Measurements from ENCODE around the gene GPR39.
"Not testable (repeated sequence)": the region's sequence is repeated elsewhere in the genome, so short reads cannot be mapped to it uniquely, and the experiment has no call there.

GPR39 gene

GRCh38 chr2:132489150-132489549, 72.5 kb downstream of the GPR39 start:
- no peak overlapping the region for H3K27ac Mint-ChIP-seq (ENCODE audit: low read depth)
- no peaks in the 10 kb centered on the region for H3K36me3 Mint-ChIP-seq (ENCODE audit: insufficient read depth)
- no peaks in the 10 kb centered on the region for H3K27me3 Mint-ChIP-seq
- DNase-seq (ENCODE audit: low spot score in 2 of 2) (no peak), ATAC-seq (replicated peaks; ENCODE audit: extremely low read depth, poor library complexity, severe bottlenecking) (no peak)
- H3K4me1 Mint-ChIP-seq = no peaks in the 10 kb centered on the region
- H3K9me3 Mint-ChIP-seq = peaks cover 26% of the 10 kb centered on the region
- no peak overlapping the region for H3K4me3 Mint-ChIP-seq

GRCh38 chr2:132495881-132496280, 79.3 kb downstream of the GPR39 start:
- Mint-ChIP-seq H3K4me3 (no peak overlapping the region), H3K4me1 (no peaks in the 10 kb centered on the region), H3K36me3 (ENCODE audit: insufficient read depth) (no peaks in the 10 kb centered on the region), H3K27me3 (no peaks in the 10 kb centered on the region), H3K9me3 (peaks cover 26% of the 10 kb centered on the region), H3K27ac (ENCODE audit: low read depth) (no peak overlapping the region)
- ATAC-seq (replicated peaks; ENCODE audit: extremely low read depth, poor library complexity, severe bottlenecking) (no peak), DNase-seq (ENCODE audit: low spot score in 2 of 2) (no peak)

- H3K4me1 Mint-ChIP-seq = no peaks in the 10 kb centered on the region
- no peak overlapping the region for H3K27ac Mint-ChIP-seq (ENCODE audit: low read depth)
- no peak overlapping the region for H3K4me3 Mint-ChIP-seq
- peaks cover 25% of the 10 kb centered on the region for H3K9me3 Mint-ChIP-seq
- ATAC-seq (replicated peaks; ENCODE audit: extremely low read depth, poor library complexity, severe bottlenecking) = no peak
- H3K36me3 Mint-ChIP-seq (ENCODE audit: insufficient read depth) = no peaks in the 10 kb centered on the region
- H3K27me3 Mint-ChIP-seq = no peaks in the 10 kb centered on the region
- no peak for DNase-seq (ENCODE audit: low spot score in 2 of 2)
Observed at GRCh38 chr2:132496555-132496954, 80.0 kb downstream of the GPR39 start.

- DNase-seq (ENCODE audit: low spot score in 2 of 2) (no peak), ATAC-seq (replicated peaks; ENCODE audit: extremely low read depth, poor library complexity, severe bottlenecking) (no peak)
- Mint-ChIP-seq H3K36me3 (ENCODE audit: insufficient read depth) (no peaks in the 10 kb centered on the region), H3K27ac (ENCODE audit: low read depth) (no peak overlapping the region), H3K4me3 (no peak overlapping the region), H3K4me1 (no peaks in the 10 kb centered on the region), H3K9me3 (peaks cover 27% of the 10 kb centered on the region), H3K27me3 (no peaks in the 10 kb centered on the region)
Observed at GRCh38 chr2:132497591-132497990, 81.0 kb downstream of the GPR39 start.

GRCh38 chr2:132503701-132504100, 87.1 kb downstream of the GPR39 start:
- H3K36me3 Mint-ChIP-seq (ENCODE audit: insufficient read depth) = peaks cover 2% of the 10 kb centered on the region
- DNase-seq (ENCODE audit: low spot score in 2 of 2) (no peak), ATAC-seq (replicated peaks; ENCODE audit: extremely low read depth, poor library complexity, severe bottlenecking) (no peak)
- H3K27me3 Mint-ChIP-seq = no peaks in the 10 kb centered on the region
- H3K4me3 Mint-ChIP-seq = no peak overlapping the region
- H3K27ac Mint-ChIP-seq (ENCODE audit: low read depth) = no peak overlapping the region
- peaks cover 31% of the 10 kb centered on the region for H3K9me3 Mint-ChIP-seq
- H3K4me1 Mint-ChIP-seq = no peaks in the 10 kb centered on the region

GRCh38 chr2:132515010-132515409, 98.4 kb downstream of the GPR39 start:
- DNase-seq (ENCODE audit: low spot score in 2 of 2) (no peak), ATAC-seq (replicated peaks; ENCODE audit: extremely low read depth, poor library complexity, severe bottlenecking) (no peak)
- no peak overlapping the region for H3K4me3 Mint-ChIP-seq
- H3K4me1 Mint-ChIP-seq = no peaks in the 10 kb centered on the region
- H3K9me3 Mint-ChIP-seq = peaks cover 9% of the 10 kb centered on the region
- H3K27me3 Mint-ChIP-seq = no peaks in the 10 kb centered on the region
- no peak overlapping the region for H3K27ac Mint-ChIP-seq (ENCODE audit: low read depth)
- H3K36me3 Mint-ChIP-seq (ENCODE audit: insufficient read depth) = no peaks in the 10 kb centered on the region

- Mint-ChIP-seq H3K27me3 (no peaks in the 10 kb centered on the region), H3K9me3 (peaks cover 20% of the 10 kb centered on the region), H3K36me3 (ENCODE audit: insufficient read depth) (peaks cover 1% of the 10 kb centered on the region), H3K4me3 (no peak overlapping the region), H3K27ac (ENCODE audit: low read depth) (no peak overlapping the region), H3K4me1 (no peaks in the 10 kb centered on the region)
- DNase-seq (ENCODE audit: low spot score in 2 of 2) = no peak
- ATAC-seq (replicated peaks; ENCODE audit: extremely low read depth, poor library complexity, severe bottlenecking) = no peak
Observed at GRCh38 chr2:132517386-132517785, 100.8 kb downstream of the GPR39 start.

- Mint-ChIP-seq H3K27me3 (no peaks in the 10 kb centered on the region), H3K4me1 (no peaks in the 10 kb centered on the region), H3K36me3 (ENCODE audit: insufficient read depth) (peaks cover 1% of the 10 kb centered on the region), H3K27ac (ENCODE audit: low read depth) (no peak overlapping the region), H3K4me3 (no peak overlapping the region), H3K9me3 (peaks cover 20% of the 10 kb centered on the region)
- DNase-seq (ENCODE audit: low spot score in 2 of 2) (no peak), ATAC-seq (replicated peaks; ENCODE audit: extremely low read depth, poor library complexity, severe bottlenecking) (no peak)
Observed at GRCh38 chr2:132518302-132518701, 101.7 kb downstream of the GPR39 start.

GRCh38 chr2:132519566-132519965, 103.0 kb downstream of the GPR39 start:
- H3K9me3 Mint-ChIP-seq = peaks cover 20% of the 10 kb centered on the region
- DNase-seq (ENCODE audit: low spot score in 2 of 2) (no peak), ATAC-seq (replicated peaks; ENCODE audit: extremely low read depth, poor library complexity, severe bottlenecking) (no peak)
- H3K36me3 Mint-ChIP-seq (ENCODE audit: insufficient read depth) = peaks cover 1% of the 10 kb centered on the region
- no peaks in the 10 kb centered on the region for H3K4me1 Mint-ChIP-seq
- no peaks in the 10 kb centered on the region for H3K27me3 Mint-ChIP-seq
- no peak overlapping the region for H3K27ac Mint-ChIP-seq (ENCODE audit: low read depth)
- no peak overlapping the region for H3K4me3 Mint-ChIP-seq

GRCh38 chr2:132521341-132521740, 104.7 kb downstream of the GPR39 start:
- no peaks in the 10 kb centered on the region for H3K4me1 Mint-ChIP-seq
- H3K9me3 Mint-ChIP-seq = peaks cover 20% of the 10 kb centered on the region
- H3K4me3 Mint-ChIP-seq = no peak overlapping the region
- no peak for ATAC-seq (replicated peaks; ENCODE audit: extremely low read depth, poor library complexity, severe bottlenecking)
- DNase-seq (ENCODE audit: low spot score in 2 of 2) = no peak
- peaks cover 1% of the 10 kb centered on the region for H3K36me3 Mint-ChIP-seq (ENCODE audit: insufficient read depth)
- H3K27me3 Mint-ChIP-seq = no peaks in the 10 kb centered on the region
- H3K27ac Mint-ChIP-seq (ENCODE audit: low read depth) = no peak overlapping the region

GRCh38 chr2:132522901-132523300, 106.3 kb downstream of the GPR39 start:
- Mint-ChIP-seq H3K36me3 (ENCODE audit: insufficient read depth) (peaks cover 1% of the 10 kb centered on the region), H3K4me1 (no peaks in the 10 kb centered on the region), H3K4me3 (no peak overlapping the region), H3K27me3 (no peaks in the 10 kb centered on the region), H3K27ac (ENCODE audit: low read depth) (no peak overlapping the region), H3K9me3 (peaks cover 25% of the 10 kb centered on the region)
- ATAC-seq (replicated peaks; ENCODE audit: extremely low read depth, poor library complexity, severe bottlenecking) (no peak), DNase-seq (ENCODE audit: low spot score in 2 of 2) (no peak)

GRCh38 chr2:132537061-132537460, 120.5 kb downstream of the GPR39 start:
- not testable (repeated sequence) for H3K9me3 Mint-ChIP-seq; H3K4me1 Mint-ChIP-seq; ATAC-seq (replicated peaks; ENCODE audit: extremely low read depth, poor library complexity, severe bottlenecking)

GRCh38 chr2:132538331-132538855, 121.8 kb downstream of the GPR39 start:
- H3K36me3 Mint-ChIP-seq (ENCODE audit: insufficient read depth) = no peaks in the 10 kb centered on the region
- no peak overlapping the region for H3K27ac Mint-ChIP-seq (ENCODE audit: low read depth)
- no peaks in the 10 kb centered on the region for H3K27me3 Mint-ChIP-seq
- no peak overlapping the region for H3K4me3 Mint-ChIP-seq
- no peak for ATAC-seq (replicated peaks; ENCODE audit: extremely low read depth, poor library complexity, severe bottlenecking)
- DNase-seq (ENCODE audit: low spot score in 2 of 2) = no peak
- H3K4me1 Mint-ChIP-seq = no peaks in the 10 kb centered on the region
- H3K9me3 Mint-ChIP-seq = peaks cover 9% of the 10 kb centered on the region

More at GRCh38 chr2:132537061-132537460, 120.5 kb downstream of the GPR39 start:
- H3K27me3 Mint-ChIP-seq; H3K36me3 Mint-ChIP-seq (ENCODE audit: insufficient read depth); H3K4me3 Mint-ChIP-seq; H3K27ac Mint-ChIP-seq (ENCODE audit: low read depth); DNase-seq (ENCODE audit: low spot score in 2 of 2): not testable (repeated sequence)

- no peak for ATAC-seq (replicated peaks; ENCODE audit: extremely low read depth, poor library complexity, severe bottlenecking)
- no peaks in the 10 kb centered on the region for H3K27me3 Mint-ChIP-seq
- H3K27ac Mint-ChIP-seq (ENCODE audit: low read depth) = no peak overlapping the region
- H3K36me3 Mint-ChIP-seq (ENCODE audit: insufficient read depth) = no peaks in the 10 kb centered on the region
- peaks cover 9% of the 10 kb centered on the region for H3K9me3 Mint-ChIP-seq
- H3K4me3 Mint-ChIP-seq = no peak overlapping the region
- DNase-seq (ENCODE audit: low spot score in 2 of 2) = no peak
- H3K4me1 Mint-ChIP-seq = no peaks in the 10 kb centered on the region
Observed at GRCh38 chr2:132540166-132540565, 123.6 kb downstream of the GPR39 start.
